NCI-H187 (cell line): Measurements from ENCODE around the gene RENBP.

Source experiments
- DNase-seq, 2 experiments: peaks; one replicate each; lab custom pipeline; 2025; lab: John Stamatoyannopoulos, UW

The RENBP gene

DNA sequence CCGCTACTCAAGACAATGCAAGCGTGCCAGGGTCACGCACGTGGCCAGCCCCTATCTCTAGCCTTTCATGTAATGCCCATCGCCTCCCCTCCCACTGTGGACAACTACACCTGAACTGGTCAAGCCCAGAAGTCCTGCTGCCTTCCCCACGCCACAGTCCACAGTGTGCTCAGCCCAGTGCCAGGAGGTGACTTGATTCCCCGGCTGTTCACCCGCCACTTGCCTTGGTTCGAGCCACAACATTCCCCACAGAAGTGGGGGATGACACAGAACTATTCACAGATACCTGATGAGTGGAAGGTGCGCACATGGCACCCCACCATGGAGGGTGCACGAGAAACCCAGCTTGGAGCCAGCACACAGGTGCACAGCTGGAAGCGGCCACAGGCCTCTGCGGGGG is 25.2 kb downstream of the RENBP start:
- no peak for DNase-seq

DNA sequence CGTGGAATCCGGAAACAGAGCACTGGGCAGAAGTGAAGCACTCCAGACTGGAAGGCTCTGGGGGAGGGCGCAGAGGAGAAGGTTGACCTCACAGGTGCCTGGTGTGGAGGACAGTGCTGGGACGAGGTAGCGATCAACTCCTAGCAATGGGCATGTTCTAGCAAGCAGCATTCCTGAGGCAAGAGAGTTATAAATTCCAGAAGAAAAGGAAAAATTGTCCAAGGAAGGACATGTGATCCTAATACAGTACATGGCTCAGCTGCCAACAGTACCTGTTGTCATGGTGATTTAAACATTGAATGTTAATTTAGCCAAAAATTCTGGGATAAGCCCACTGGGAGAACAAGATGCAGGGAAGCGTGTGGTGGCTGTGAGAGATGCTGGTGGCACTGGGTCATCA is 26.6 kb downstream of the RENBP start:
- DNase-seq = no peak

DNA sequence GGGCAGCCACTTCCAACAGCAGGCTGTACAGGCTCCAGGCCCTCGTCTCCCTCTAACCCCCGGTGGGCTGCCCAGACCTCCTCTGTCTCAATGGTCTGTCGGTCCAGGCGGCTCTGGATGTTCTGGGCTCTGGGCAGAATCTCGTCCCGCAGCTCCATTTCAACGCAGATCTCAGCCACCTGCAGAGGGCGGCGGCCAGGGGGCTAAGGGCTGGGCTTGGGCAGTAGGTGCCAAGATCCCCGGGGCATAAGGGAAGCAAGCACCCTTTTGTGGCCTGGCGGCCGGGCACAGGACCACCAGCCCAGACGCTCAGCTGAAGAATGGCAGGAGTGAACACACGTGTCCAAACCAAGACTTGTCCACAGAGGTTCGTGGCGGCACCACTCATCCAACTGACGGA is 30.7 kb downstream of the RENBP start:
- DNase-seq = no peak

DNA sequence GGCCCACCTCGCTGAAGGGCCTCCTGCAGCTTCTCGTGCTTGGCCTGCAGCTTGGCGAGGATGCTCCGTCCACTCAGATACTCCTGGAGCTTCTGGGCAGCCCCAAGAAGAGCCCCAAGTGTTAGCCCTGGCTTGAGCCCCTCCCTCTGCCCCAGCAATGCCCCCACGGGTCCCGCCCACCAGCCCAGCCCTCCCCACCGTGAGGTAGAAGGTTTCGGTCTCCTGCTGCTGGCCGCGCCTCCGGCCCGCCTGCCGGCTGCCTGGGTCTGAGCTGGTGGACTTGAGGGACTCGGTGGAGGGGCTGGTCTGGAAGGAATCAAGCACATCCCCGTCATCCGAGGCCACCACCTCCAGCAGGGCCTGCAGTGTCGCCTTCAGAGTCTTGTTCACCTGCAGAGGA is 31.2 kb downstream of the RENBP start:
- no peak for DNase-seq

DNA sequence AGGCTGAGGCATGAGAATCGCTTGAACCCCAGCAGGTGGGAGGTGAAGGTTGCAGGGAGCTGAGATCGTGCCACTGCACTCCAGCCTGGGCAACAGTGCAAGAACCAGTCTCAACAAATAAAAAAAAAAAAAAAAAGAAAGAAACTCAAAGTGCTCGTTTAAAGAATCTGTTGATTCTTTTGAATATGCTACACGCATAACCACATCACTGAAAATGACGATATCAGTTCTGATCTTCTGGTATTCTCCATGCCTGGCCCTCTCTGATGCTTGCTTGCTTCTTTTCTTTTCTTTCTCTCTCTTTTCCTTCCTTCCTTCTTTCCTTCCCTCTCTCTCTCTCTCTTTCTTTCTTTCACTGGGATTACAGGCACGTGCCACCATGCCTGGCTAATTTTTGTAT is 32.6 kb downstream of the RENBP start:
- DNase-seq = no peak

DNA sequence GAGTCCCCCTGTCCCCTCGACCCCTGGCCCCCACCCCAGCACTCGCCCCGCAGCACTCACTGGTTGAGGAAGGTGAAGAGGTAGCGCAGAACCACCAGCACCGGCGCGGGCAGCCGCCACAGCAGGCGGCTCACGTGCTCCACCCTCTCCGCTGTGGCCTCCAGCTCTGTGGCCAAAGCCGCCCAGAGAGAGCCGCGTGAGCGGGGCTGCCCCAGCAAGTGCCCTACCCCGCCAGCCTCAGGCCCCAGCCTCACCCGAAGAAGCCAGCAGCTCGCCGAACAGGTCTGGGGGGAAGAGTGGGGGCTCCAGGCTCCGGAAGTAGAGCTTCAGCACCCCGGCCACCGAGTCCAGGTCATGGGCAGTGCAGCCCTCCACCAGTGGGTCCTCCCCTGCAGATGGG is 34.0 kb downstream of the RENBP start:
- no peak for DNase-seq

DNA sequence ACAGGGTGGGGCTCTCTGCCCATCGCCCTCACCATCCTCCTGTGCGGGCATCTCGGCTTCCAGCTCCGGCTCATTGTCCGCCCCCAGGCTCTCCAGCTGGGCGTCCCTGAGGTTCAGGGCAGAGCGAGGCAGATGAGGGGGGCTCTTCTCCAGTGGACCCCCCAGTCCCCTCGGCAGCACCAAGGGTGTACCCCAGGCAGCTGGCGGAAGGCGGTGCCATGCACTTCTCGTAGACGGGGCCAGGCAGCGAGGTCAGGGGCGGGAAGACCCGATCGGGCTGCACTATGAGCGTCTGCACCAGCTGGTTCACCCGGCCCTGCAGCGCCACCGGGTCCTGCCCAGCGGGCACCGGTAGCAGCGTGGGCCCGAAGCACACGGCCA is 34.5 kb downstream of the RENBP start:
- DNase-seq = no peak

DNA sequence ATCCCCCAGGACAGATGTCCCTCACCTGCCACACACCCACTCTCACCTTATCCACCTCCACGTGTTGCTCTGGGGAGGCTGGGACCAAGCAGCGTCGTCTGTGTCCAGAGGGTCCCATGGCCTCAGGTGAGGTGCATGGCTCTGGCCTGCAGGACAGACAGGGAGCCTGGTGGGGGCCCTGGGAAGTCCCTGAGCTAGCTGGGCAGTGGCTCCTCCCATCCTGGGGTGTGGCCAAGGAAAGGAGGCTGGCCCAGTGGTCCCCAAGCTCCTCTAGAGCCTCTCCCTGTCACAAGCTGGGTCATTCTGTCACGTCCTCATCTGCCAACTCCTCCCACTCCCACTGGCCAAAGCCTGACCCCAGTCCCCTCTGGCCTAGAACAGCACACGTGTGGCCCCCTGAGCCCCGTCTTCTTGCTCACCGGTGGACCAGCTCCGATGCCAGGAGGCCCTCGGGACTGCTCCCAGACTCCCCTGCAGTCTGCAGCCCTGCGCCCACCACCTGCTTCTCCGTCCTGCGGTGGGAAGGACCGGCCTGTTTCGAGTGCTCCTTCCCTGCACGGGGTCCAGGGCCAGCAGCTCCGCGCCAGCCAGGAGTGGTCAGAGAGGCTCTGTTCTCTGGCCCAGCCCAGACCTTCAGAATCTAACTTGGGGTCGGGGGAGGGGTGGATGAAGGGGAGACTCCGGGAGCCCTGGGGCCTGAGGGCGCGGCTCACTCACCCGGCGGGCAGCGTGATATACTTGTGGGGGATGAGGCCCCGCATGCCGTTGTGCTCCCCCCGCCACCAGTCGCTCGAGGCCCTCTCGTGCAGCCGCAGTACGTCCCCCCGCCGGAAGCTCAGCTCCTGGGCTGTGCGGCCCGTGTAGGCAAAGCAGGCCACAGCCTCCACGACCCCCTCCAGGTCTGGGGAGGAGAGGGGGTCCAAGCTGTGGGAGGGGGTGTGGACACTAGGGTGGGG is 35.1 kb downstream of the RENBP start:
- no peak for DNase-seq

DNA sequence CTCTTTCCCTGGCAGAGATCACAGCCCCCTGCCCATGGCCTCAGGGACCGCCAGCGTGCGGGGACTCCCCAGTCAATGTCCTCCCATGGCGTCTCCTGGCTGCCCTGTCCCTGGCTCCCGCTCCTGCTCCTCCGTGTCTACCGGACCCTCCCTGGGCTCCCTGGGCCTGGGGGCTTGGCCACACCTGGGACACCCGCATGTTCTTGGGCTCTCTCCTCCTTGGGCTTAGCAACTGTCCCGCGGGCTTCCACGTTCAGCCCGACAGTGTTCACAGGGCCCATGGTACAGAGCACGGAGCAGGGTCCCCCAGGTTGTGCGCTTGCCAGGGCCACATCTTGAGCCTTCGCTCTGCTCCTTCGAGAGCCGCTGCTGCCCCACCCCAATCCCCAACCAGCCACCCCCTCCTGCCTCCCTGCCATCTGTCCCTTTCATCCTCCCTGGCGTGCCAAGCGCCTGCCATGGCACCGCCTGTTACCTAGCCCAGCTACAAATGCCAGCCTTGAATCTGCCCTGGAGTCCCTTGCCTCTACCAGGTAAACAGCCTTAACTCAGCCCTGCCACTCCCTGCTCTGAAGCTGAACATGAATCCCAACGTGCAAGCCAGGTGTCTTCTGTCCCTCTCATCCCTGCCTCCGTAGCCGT is 36.1 kb downstream of the RENBP start:
- no peak for DNase-seq

DNA sequence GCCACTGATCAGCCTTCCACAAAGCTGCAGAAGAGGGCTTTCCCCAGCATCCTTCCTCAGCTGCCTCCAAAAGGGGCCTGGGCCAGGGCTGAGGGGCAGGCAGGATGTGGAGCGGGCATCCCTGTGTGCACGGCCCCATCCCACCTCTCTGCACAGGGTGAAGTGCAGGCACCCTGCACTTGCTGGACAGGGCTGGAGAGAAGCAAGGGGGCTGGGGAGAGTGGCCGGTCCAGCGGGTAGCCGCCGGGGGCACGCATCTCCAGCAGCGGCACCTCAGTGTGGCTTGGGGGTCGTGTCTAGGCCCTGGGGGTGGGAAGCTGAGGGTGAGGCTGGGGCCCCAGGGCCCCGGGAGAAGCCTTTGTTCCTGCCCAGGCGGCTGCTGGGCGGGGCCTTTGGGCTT is 37.0 kb downstream of the RENBP start:
- DNase-seq = no peak

DNA sequence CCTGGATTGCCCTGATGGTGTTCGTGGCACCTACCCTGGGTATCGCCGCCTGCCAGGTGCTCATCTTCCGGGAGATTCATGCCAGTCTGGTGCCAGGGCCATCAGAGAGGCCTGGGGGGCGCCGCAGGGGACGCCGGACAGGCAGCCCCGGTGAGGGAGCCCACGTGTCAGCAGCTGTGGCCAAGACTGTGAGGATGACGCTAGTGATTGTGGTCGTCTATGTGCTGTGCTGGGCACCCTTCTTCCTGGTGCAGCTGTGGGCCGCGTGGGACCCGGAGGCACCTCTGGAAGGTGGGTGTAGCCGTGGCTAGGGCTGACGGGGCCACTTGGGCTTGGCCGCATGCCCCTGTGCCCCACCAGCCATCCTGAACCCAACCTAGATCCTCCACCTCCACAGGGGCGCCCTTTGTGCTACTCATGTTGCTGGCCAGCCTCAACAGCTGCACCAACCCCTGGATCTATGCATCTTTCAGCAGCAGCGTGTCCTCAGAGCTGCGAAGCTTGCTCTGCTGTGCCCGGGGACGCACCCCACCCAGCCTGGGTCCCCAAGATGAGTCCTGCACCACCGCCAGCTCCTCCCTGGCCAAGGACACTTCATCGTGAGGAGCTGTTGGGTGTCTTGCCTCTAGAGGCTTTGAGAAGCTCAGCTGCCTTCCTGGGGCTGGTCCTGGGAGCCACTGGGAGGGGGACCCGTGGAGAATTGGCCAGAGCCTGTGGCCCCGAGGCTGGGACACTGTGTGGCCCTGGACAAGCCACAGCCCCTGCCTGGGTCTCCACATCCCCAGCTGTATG is 38.1 kb downstream of the RENBP start:
- no peak for DNase-seq

DNA sequence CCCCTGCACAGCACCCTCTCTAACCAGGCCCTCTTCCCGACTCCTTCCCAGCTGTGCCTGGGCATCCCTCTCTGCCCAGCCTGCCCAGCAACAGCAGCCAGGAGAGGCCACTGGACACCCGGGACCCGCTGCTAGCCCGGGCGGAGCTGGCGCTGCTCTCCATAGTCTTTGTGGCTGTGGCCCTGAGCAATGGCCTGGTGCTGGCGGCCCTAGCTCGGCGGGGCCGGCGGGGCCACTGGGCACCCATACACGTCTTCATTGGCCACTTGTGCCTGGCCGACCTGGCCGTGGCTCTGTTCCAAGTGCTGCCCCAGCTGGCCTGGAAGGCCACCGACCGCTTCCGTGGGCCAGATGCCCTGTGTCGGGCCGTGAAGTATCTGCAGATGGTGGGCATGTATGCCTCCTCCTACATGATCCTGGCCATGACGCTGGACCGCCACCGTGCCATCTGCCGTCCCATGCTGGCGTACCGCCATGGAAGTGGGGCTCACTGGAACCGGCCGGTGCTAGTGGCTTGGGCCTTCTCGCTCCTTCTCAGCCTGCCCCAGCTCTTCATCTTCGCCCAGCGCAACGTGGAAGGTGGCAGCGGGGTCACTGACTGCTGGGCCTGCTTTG is 38.9 kb downstream of the RENBP start:
- no peak for DNase-seq

DNA sequence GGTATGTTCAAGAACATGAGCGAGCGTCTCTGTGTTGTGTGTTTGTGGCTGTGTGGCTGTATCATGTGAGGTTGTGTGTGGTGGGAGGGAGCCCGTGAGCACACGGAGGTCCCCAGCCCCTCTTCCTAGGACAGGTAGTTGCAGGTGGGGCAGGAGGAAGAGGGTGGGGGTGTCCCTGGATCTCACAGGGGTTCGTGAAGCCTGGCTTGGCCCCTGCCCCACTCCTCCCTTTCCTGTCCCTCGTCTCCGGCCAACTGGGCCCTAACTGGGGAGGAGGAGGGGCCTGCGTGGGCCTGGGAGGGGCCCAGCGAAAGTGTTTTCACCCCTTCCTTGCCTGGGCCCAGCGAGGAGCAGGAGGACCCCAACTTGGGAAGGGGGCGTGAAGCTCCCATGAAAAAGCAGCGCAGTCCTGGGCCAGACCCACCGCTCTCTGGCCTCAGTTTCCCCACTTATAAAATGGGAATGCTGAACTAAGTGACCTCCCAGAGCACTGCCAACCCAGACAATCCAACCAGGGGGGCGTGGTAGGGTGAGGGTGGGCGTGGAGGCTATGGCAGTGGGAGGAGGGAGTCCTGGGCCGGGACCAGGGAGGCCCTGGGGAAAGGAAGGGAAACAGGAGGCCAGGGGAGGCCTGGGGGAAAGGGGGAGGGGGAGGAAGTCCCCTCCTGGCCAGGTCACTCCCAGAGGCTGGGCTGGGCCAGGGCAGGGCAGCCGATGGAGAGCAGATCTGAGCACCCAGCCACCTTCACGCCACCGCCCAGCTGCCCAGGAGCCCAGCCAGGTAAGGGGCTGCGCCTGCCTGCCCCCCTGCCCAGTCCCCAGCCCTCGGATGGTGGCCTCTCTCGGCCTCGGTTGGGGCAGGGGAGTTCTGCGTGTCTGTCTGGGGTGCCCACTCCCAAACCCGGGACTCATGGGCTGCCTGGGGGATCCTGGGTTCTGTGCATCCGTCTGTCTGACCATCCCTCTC is 40.2 kb downstream of the RENBP start, which contains the start of gene AVPR2:
AVPR2 (plus strand) TSS at position 683 of the 967 bp plus-strand sequence. CDS start 473 bp downstream, outside the sequence.
- DNase-seq = no peak

DNA sequence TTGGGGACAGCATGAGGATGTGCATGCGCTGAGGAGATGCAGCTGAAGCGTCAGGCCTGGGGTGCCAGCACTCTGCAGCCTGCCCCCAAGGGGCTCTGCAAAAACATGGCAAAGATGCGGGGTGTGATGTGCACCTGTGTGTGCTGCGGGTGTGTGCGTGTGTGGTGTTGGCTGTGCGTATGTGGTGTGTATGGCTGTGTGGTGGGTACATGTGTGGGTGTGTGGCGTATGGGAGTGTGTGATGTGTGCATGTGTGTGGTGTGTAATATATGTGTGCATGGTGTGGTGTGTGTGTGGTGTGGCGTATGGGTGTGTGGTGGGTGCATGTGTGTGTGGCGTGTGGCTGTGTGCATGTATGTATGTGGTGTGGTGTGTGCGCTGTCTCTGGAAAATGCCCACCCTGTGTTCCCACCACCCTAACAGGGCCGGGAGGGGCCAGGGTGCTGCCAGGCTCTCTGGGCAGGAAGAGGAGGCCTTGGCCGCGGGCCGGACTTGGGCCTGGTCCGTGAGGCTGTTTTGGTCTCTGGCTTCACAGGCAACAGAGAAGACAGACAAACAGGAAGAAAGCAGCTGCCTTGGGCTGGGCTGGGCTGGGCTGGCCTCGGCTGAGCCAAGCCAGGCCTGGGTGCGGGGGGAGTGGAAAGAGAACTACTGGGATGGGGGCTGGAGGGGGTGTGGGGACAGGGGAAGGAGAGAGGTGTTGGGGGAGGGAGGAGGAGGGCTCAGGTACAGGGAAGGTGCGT is 41.0 kb downstream of the RENBP start:
- DNase-seq = no peak

DNA sequence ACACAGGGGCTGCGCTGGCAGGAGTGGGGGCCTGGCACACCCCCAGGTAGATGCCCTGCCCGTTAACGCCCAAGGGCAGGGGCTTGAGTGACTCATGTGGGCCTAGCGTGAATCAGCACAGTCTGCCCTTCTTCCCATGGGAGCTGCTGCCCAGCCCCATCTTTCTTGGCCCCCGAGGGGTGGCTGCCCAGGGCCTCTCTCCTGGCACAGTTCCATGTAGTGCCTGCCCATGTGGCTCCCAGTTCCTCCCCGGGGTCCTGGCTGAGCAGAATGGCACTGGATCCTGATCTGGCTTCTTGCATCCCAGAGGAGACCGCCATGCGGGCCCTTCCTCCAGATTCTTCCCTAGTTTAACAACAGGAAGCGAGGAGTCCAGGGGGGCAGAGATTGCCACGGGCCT is 42.1 kb downstream of the RENBP start:
- DNase-seq = no peak

DNA sequence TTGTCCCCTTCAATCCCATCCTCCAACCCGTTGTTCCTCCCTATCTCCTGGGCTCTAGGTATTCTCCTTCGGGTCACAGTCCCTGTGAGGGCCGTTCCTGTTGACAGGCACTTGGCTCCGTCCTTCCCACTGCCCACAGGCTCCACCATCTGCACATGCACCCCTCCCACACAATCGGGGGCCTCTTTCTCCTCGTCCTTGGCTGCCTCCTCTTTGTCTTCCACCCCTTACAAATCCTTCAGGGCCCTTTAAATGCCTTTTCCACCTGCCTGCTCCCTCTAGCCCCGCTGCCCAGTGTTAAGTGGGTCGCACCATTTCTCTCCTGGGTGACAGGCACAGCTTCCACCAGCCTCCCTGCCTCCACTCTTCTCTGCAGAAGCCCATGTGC is 42.7 kb downstream of the RENBP start:
- peak; percentile 25 to 39 for DNase-seq

DNA sequence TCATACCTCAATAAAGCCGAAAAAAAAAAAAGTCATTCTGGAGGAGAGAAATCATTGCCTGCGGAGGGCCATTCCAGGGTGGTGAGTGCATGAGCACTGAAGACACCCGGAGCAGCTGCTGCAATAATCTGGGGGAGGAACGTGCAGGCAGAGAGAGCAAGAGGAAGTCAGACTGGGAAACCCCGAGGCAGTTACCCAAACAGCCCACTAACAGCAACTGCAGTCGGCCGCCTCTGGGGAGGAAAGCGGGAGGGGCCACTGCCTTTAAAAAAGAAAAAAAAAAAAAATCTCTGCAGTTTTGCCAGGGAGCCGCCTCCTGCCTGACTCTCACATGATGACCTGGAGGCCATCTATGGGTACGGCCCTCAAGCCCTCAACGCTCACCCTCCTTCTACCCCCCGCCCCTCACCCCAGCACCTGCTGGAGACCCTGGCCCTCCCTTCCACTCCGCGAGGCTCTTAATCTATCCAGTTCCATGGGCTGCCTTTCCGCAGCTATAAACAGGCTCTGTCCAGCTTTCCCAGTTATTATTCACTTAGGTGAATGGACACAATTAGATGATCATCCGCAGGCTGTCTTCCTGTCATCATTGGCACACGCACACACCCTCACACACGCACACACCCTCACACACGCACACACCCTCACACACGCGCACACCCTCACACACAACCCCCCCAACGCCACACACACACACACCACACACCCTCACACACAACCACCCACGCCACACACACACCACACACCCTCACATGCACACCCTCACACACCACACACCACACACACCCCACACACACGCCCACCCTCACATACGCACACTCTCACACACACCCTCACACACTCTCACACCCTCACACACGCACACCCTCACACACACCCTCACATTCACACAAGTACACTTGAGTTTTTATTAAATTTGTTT is 43.4 kb downstream of the RENBP start:
- DNase-seq = peak in 1 of 2 experiments; percentile 30

DNA sequence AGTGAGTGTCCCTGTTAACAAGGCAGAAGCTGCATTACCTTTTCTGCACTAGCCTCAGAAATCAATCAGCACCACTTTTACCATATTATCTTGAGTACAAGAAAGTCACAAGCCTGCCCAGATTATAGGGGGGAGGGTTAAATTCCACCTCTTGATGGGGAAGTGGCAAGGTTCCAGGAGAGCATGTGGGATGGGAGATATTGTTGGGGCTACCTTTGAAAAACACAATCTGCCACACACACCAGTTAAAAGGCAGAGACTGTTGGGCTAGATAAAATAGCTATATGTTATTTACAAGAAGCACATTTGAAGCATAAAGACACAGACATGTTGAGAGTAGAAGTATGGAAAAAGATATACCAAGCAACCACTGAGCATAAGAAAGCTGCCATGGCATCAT is 46.5 kb downstream of the RENBP start:
- no peak for DNase-seq

DNA sequence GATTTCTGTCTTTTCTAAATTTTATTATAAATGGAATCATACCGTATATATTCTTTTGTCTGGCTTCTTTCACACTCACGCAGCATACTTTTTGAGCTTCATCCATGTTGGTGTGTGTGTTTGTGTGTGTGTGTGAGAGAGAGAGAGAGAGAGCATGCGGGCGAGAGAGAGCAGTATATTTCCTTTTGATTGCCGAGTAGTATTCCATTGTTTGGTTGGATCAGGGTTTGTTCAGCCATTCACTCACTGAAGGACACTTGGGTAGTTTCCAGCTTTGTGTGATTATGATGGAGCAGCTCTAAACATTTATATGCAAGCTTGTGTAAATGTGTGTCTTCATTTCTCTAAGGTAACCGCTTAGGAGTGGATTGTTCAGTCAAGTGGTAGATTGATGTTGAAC is 55.3 kb downstream of the RENBP start:
- no peak for DNase-seq
